ENCODE results near the gene MRLN.
A peak's percentile ranks its signal among the peaks of the same experiment; 100 is the strongest.
"Not testable (repeated sequence)": the region's sequence is repeated elsewhere in the genome, so short reads cannot be mapped to it uniquely, and the experiment has no call there.

Gene MRLN

GRCh38 chr10:59744762-59745161, 8.5 kb downstream of the MRLN start:
- DNase-seq, result not testable (repeated sequence)

GRCh38 chr10:59744156-59744555, 9.1 kb downstream of the MRLN start:
- not testable (repeated sequence) for DNase-seq

- no peak for DNase-seq
These were observed 11.7 kb downstream of the MRLN start for GRCh38 chr10:59741583-59741982.

DNA sequence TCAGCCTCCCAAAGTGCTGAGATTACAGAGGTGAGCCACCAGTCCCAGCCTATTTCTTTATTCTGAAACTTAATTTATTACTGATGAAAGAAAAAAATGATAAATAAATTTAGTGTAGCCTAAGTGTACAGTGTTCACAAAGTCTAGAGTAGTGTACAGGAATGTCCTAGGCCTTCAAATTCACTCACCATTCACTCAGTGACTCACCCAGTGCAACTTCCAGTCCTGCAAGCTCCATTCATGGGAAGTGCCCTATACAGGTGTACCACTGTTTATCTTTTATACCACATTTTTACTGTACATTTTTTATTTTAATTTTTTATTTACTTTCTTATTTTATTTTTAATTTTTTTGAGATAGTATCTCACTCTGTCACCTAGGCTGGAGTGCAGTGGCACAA, 12.2 kb downstream of the MRLN start:
- DNase-seq, result no peak

- DNase-seq, result no peak
These were observed 16.5 kb downstream of the MRLN start for GRCh38 chr10:59736749-59737148.

DNA sequence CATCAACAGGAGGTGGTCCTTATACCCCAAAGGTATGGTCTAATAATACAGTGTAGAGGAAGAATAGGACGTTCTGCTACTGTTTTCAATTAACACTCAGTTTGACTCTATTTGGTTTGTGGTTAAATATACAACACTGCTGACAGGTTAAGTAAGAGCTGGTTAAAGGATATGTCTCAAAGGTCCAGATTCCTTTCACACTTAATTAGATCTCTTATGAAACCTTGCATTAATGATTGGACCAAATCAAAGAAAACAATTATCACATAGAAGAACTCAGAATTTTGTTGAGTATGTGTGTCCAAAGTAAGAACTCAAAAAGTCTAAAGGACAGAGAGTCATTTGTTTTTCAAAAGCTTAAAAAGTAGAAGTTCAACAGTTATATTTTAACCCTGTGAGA, 18.0 kb downstream of the MRLN start:
- DNase-seq, result no peak

GRCh38 chr10:59734014-59734462, 19.2 kb downstream of the MRLN start:
- DNase-seq, result no peak

- not testable (repeated sequence) for DNase-seq
These were observed 19.8 kb downstream of the MRLN start for GRCh38 chr10:59733321-59734013.

- DNase-seq, result not testable (repeated sequence)
These were observed 20.4 kb downstream of the MRLN start for GRCh38 chr10:59732849-59733248.

- not testable (repeated sequence) for DNase-seq
These were observed 24.1 kb downstream of the MRLN start for GRCh38 chr10:59729167-59729566.

GRCh38 chr10:59724098-59724938, 28.9 kb downstream of the MRLN start:
- no peak for DNase-seq

GRCh38 chr10:59720377-59720776, 32.9 kb downstream of the MRLN start:
- no peak for DNase-seq

GRCh38 chr10:59719374-59719773, 33.9 kb downstream of the MRLN start:
- DNase-seq, result no peak

DNA sequence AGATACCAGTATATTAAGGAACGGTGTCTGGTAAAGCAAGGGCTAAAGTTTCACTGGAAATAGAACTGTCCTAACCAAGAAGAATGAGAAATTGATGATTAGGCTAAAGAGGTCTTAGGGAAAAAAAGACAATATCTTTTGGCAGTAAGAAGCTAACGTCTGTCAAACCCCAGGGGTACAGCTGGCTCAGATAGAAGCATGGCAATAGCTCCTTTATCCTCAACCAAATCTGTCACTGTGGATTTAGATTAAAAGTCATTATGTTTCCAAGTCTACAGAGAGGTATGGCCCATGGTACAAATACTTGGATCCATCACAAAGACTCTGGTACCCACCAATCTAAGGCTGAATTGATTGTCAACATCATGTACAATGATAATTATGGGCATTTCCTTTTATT, 35.0 kb downstream of the MRLN start:
- DNase-seq, result no peak

- DNase-seq, result no peak
These were observed 39.9 kb downstream of the MRLN start for GRCh38 chr10:59713196-59713821.

GRCh38 chr10:59711871-59712494, 41.3 kb downstream of the MRLN start:
- DNase-seq, result no peak

GRCh38 chr10:59709395-59710125, 43.7 kb downstream of the MRLN start, which contains the start of gene SLC16A9:
Gene SLC16A9 (minus strand): TSS chr10:59709850. CDS start chr10:59684291, 25,559 bp downstream.
- DNase-seq, result peak; percentile 77

- peak; percentile 30 for DNase-seq
These were observed 44.4 kb downstream of the MRLN start for GRCh38 chr10:59708816-59709394.

DNA sequence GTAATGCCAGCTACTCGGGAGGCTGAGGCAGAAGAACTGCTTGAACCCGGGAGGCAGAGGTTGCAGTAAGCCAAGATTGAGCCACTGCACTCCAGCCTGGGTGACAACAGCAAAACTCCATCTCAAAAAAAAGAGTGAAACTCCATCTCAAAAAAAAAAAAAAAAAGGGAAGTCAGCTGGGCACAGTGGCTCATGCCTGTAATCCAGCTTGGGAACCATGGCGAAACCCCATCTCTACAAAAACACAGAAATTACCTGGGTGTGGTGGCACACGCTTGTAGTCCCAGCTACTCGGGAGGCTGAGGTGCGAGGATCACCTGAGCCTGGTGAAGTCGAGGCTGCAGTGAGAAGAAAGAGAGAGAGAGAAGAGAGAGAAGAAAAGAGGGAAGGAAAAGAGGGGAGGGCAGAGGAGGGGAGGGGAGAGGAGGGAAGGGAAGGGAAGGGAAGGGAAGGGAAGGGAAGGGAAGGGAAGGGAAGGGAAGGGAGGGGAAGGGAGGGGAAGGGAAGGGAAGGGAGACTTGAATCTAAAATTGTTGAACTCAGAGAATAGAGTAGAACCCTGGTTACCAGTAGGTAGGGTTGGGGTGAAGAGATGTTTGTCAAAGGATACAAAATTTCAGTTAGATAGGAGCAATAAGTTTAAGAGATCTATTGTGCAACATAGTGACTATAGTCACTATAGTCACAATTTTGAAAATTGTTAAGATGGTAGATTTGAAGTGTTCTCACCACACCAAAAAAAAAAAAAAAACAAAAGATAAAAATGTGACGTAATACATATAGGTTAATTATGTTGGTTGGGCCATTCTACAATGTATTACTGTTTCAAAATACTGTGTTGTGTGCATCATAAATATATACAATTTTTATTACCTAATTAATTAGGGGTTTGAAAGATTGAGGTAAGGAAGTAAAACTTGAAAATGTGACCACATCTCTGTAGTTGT, 46.1 kb downstream of the MRLN start:
- DNase-seq, result no peak

GRCh38 chr10:59705931-59706330, 47.3 kb downstream of the MRLN start:
- DNase-seq, result no peak

DNA sequence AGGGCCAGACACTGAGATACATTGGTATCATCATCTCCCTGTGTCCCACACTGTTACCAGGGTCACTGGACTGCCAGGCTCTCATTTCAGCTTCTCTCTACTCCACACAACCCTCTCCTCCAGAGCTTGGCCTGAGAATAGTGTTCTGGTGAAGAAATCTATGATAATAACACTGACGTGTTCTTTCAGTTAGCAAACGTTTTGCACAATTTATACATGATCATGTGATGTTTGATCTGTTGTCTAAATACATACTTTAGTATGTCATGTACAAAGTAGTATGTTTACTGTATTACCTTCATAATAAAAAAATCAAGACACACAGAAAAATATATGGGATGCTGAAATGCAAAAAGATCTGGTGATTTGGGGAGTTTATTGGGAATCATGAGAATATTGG, 48.6 kb downstream of the MRLN start:
- DNase-seq, result no peak

Measured in COR-L47 (cell line).